Stimulated activated naive CD4-positive, alpha-beta T cell (primary cell): Measurements from ENCODE around the gene COL5A1.

Source experiments
- DNase-seq, 6 experiments: peaks; one replicate each; lab custom pipeline; 2025; lab: John Stamatoyannopoulos, UW

Gene COL5A1

DNA sequence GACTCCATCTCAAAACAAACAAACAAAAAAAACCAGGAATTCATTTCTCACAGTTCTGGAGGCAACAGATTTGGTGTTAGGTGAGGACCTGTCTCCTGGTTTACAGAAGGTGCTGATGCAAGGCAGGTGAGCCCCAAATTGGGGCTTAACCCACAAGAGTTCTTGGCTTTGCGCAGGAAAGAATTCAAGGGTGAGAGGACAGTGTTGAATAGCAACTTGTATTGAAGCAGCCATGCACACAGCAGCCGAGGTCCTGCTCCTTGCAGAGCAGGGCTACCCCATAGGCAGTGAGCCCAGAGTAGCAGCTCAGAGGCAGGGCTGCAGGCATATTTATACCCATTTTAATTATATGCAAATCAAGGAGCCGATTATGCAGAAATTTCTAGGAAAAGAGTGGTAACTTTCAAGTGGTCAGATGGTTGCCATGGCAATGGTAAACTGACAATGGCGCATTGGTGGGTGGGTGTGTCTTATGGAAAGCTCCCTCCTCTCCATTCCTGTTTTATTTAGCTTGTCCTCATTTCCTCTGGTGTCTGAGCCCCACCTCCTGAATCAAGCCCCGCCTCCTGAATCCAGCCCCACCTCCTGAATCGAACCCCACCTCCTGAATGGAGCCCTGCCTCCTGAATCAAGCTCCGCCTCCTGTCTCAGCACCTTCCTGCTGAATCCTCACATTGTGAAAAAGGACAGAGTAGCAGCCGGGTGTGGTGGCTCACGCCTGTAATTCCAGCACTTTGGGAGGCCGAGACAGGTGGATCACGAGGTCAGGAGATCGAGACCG lies 34.5 kb upstream of the COL5A1 start:
- no peak for DNase-seq

GRCh38 chr9:134607971-134608370 lies 33.6 kb upstream of the COL5A1 start:
- DNase-seq: no peak

GRCh38 chr9:134611046-134611445 lies 30.6 kb upstream of the COL5A1 start:
- DNase-seq: no peak

DNA sequence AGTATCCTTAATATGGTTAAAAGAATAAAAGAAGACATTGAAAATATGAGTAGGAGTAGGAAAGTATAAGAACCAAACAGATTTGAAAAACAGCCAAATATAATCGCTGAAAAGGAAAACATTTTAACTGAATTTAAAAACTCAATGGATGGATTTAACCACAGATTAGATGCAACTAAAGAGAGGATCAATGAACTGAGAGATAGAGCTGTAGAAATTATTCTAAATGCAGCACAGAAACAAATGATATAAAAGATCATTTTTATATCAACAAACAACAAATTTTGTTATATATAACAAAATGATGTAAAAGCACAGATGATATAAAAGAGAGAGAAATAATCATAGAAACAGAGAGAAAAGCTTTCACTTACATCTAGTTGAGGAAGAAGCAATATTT lies 29.3 kb upstream of the COL5A1 start:
- no peak for DNase-seq

DNA sequence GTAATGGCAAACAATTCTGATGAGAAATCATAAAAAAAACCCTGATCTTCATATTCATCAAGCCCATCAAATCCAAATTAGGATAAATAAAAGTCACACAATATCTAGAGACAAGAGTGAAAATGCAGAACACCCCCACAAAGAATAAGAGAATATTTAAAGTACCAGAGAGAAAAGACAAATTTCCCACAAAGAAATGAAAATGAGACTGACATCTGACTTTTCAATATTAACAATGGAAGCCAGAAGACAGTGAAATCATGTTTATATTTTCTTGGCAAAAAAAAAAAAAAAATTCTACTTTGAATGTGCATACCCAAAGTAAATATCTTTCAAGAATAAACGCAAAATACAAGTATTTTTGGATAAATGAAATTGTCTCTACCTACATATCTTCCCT lies 28.9 kb upstream of the COL5A1 start:
- DNase-seq: no peak

DNA sequence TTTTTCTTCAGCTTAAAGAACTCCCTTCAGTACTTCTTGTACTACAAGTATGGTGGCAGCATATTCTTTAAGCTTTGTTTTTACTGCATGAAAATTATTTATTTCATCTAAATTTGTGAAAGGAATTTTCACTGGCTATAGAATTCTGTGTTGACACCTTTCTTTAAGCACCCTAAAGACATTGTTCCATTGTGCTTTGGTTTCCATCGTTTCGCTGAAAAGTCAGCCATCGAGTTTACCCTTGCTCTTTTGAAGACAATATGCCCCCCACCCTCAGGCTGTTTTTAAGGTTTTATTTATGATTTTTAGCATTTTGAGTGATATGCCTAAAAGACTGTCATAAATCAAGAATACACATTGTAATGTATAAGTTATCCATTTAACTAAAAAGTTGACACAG lies 27.3 kb upstream of the COL5A1 start:
- DNase-seq: no peak

GRCh38 chr9:134616341-134616740 lies 25.3 kb upstream of the COL5A1 start:
- DNase-seq: no peak

DNA sequence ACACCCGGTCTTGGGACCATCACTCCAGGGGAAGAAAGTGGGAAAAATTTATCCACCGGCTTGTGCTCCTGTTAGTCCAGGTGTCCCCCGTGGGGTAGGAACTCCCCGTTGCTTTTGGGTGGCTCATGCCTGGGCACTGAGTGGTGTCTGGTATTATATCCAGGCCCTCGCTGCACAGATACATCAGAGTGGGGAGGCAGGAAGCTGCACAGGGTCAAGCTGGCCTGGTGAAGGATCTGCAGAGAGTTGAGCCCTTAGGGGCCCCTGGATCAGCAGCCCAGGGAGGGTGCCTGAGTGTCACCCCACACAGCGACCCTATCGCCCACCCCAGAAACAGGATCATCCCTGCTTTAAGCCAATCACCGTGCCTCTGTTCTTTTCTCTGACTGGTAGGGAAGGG lies 24.4 kb upstream of the COL5A1 start:
- no peak for DNase-seq

- no peak for DNase-seq
Measured at GRCh38 chr9:134617836-134618162, 23.8 kb upstream of the COL5A1 start.

DNA sequence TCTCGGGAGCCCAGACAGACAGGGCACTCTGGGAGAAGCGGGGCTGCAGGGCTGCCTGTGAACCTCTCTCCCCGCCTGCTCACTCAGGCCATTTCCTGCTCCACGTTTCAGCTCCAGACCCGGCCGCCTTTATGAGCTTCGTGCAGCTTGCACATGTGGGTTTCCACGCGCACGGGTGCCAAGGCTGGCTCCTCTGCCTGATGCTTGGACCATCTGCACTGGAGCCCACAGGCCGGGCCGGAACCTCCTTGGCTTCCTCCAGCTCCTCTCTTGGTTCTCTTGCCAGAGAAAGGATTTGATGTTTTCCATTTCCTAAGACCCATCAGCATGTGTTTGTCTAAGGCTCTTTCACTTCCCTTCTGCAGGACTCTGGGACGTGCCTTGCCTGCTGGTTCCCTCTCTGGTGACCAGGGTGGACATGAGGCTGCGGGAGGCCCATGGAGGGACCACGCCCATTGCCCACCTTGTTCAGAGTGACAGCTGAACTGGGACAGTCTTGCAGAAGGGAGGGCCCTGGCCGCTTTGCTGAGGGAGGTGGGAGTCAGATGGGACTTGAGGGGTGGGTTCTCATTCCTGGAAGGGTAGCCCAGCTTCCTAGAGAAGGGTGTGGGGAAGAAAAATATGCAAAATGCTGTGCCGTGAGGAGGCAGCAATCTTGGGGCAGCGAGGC lies 23.3 kb upstream of the COL5A1 start:
- DNase-seq: no peak

GRCh38 chr9:134618833-134619447 lies 22.7 kb upstream of the COL5A1 start:
- DNase-seq: no peak

DNA sequence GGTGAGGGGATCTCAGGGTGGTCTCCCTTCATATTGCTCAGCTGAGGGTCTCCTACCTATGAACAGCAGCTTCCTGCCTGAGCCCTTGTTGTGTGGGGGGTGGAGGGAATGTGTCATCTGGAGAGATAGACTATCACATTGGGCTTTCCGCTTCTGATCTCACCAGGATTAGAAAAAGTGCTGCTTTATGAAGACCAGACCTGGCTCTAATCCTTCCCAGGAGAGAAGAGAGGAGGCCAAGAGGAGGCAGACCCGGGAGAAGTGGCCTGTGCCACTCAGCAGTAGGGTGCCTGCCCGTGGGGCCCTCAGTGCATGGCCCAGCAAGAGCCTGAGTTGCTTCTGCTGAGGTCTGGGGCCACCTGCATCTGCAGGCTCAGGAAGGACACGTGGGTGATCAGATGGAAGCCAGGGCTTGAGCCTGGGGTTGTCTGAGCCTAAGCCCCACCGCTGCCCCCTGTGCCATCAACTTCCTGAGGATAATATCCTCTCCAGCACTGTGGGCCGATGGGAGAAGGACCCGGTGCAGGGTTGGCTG lies 22.1 kb upstream of the COL5A1 start:
- no peak for DNase-seq

GRCh38 chr9:134619983-134620661 lies 21.5 kb upstream of the COL5A1 start:
- no peak for DNase-seq

DNA sequence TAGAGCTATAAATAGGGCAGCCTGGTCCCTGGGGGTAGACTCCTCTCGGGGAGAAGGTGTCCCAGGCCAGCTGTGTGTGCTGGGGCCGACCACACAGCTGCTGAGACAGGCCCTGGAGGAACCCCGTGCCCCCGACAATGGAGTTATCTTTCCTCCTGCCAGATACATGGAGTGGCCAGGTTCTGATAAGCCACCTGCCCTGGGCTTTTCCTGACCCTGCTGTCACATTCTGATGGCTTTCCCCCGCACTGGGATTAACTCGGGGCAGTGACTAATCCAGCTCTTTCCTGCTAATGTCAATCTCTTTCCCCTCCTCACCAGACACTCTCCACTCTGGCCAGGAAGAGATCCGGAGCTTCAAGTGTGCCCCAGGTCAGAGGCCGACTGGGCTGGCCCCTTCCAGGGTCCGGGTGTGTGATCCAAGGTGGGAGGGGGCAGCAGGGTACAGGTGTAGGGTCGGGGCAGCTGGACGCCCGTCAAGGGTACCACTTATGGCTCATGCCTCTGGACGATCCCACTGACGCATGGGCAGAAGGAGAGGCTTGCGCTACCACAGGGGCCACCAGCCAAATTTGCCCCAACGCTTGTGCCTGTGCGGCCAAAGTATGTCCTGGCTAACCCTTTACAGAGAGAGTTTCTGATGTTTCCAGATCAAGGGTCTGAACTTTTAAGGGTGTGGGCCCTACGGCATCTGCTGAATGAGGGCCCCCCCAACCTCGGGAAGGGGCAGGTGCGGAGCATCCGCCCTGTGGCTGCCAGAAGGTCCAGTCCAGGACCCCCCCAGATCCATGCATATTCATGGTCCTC lies 20.6 kb upstream of the COL5A1 start:
- no peak for DNase-seq

DNA sequence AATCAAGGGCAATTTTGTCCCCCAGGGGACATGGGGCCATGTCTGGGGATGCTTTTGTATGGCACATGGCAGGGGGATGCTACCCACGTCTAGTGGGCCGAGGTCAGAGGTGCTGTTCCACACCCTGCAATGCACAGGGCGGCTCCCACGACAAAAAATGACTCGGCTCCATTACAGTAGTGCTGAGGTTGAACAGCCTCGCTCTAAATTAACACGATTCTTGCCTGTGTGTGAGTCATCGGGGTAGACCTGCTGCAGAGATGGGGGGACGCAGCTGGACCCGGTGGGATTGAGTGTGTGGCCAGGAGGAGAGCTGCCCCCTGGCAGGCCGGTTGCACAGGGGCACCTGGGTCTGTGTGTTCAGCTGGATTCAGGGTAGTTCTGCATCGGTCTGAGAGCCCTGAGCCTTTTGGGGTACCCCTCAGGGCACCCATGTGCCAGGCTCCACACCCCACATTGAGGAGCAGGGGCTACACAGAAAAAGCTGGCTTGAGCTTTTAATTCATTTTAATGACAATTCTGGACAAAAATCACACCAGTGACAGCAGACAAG lies 20.0 kb upstream of the COL5A1 start:
- DNase-seq: no peak

GRCh38 chr9:134622896-134623257 lies 18.7 kb upstream of the COL5A1 start:
- no peak for DNase-seq

DNA sequence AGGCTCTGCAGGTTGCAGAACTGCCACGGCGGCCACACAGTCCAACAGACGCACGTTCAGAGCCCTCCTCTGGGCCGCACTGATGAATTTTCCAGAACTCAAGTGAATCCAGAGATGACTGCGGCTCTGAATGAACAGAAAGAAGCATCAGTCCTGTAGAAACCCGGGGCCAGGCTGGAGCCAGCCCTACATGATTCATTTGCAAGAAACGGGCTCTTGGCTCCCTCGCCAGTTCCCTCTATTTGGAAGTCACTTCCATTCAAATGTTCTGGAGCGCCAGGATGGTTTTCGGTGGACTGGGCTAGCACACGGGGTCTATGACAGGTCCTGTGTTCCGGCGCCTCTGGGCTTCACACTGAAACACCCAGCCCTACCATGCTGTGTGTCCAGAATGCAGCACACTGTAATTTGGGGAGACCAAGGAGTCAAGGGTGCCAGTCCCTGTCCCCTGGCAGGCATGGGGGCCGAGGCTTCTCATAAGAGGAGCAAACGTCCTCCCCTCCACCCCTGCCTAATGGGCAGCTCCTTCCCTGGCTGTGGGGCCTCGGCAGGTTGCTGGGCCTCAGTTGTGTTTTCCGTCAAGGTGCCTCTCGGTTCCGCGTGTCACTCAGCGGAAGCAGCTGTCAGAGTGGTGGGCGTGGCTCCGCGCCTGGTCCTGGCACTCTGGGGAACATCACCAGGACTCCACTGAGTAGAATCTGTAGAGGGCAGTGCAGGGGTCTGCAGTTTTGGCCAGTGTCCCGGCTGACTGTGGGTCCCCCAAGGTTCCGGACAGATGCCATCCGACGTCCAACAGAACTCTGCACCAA lies 18.1 kb upstream of the COL5A1 start:
- DNase-seq: no peak

DNA sequence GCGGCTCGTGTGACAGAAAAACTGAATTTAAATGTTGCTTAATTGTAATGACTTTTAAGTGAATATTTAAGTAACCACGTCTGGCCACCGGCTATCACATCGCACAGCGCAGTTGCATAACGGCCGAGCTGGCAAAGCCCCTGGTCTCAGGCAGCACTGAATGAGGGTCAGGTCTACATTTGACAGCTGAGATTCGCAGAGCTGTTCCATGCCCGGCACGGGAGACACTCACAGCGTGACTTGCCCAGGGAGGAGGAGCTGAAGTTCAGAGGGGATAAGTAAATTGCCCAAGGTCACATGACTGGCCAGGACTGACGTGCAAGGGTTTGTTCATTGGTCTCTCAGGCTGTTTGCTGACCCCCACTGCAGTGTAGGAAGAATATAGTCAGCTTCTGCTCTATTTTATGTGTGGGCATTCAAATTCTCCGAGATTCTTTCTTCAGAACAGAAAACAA lies 17.4 kb upstream of the COL5A1 start:
- no peak for DNase-seq

DNA sequence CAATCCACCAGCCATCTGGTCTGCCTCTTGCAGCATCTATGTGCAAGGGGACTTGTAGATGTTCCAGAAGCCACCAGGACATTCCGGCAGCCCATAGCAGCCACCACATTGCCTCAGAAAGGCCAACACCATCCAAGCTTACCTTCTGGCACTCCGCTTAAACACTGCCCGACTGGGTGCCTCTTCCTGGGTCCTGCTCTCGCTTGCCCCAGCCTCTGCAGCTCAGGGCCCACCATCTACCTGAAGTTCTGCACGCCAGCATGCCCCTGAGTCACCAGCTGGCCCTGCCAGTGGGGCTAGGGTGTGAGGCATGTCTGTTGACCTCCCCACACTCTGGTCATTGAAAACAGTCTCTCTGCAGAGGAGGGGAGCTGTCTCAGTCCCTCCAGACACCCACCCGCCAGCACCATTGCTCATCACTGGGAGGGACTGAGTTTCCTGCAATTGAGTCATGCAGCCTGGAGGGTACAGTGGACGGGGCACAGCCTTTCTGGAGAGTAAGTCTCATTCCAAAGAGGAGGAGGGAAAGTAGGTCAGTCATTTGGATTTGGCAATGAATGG lies 16.9 kb upstream of the COL5A1 start:
- DNase-seq: no peak

GRCh38 chr9:134625361-134626068 lies 16.1 kb upstream of the COL5A1 start:
- no peak for DNase-seq
